ENCODE data around the gene GNG11.

Gene GNG11

DNA sequence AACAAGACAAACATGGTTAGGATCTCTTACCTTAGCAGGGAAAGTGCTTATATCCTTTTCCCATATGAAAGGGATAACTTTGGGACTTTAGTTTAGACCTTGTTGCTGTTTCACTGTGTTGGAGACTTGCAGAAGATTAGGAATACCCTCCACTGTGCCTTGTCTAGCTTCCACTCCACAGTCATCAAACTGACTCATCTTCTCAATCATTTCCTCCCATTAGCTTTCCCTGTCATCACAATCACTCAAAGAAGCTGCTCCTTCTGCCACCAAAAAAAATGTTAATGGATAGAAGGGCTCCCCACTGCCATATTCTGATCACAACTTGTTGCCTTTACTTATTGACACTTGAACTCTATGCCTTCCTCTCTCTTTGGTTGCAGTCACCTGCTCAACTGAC lies 16.8 kb downstream of the GNG11 start:
- 0 out of 2 replicates have a peak, but pooled peaks cover 2% of the 10 kb centered on the region for H3K9me3 ChIP-seq (ENCODE audit: control insufficient read depth, insufficient read depth, low read length)
- H4K20me1 ChIP-seq (ENCODE audit: control insufficient read depth, insufficient read depth, low read depth, low read length): no peaks in the 10 kb centered on the region
- H3K36me3 ChIP-seq (ENCODE audit: control insufficient read depth, low read length): no peaks in the 10 kb centered on the region
- no peak overlapping the region for H3K4me2 ChIP-seq (ENCODE audit: low read length)
- TF ChIP-seq, protein P1, sequence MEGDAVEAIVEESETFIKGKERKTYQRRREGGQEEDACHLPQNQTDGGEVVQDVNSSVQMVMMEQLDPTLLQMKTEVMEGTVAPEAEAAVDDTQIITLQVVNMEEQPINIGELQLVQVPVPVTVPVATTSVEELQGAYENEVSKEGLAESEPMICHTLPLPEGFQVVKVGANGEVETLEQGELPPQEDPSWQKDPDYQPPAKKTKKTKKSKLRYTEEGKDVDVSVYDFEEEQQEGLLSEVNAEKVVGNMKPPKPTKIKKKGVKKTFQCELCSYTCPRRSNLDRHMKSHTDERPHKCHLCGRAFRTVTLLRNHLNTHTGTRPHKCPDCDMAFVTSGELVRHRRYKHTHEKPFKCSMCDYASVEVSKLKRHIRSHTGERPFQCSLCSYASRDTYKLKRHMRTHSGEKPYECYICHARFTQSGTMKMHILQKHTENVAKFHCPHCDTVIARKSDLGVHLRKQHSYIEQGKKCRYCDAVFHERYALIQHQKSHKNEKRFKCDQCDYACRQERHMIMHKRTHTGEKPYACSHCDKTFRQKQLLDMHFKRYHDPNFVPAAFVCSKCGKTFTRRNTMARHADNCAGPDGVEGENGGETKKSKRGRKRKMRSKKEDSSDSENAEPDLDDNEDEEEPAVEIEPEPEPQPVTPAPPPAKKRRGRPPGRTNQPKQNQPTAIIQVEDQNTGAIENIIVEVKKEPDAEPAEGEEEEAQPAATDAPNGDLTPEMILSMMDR (IDR thresholded peaks at IDR 0.05; ENCODE audit: low read depth, low read length, poor library complexity, severe bottlenecking): no peak
- TF ChIP-seq EZH2phosphoT487 (IDR thresholded peaks at IDR 0.05; ENCODE audit: borderline replicate concordance, low read length): no peak
- no peaks in the 10 kb centered on the region for H3K27me3 ChIP-seq (ENCODE audit: control insufficient read depth, low read length)
- no peaks in the 10 kb centered on the region for H3K4me1 ChIP-seq (ENCODE audit: control insufficient read depth, low read length)
- no peak overlapping the region for H3K4me3 ChIP-seq (ENCODE audit: low read length)
- H3K27ac ChIP-seq (ENCODE audit: low read depth, low read length): no peak overlapping the region
- H3F3A ChIP-seq (ENCODE audit: control insufficient read depth, insufficient read depth): no peaks in the 10 kb centered on the region
- no peaks in the 10 kb centered on the region for H3K79me2 ChIP-seq (ENCODE audit: control insufficient read depth, low read length)
- H3K9me2 ChIP-seq (replicated peaks; ENCODE audit: control insufficient read depth, low read length): no peaks in the 10 kb centered on the region

DNA sequence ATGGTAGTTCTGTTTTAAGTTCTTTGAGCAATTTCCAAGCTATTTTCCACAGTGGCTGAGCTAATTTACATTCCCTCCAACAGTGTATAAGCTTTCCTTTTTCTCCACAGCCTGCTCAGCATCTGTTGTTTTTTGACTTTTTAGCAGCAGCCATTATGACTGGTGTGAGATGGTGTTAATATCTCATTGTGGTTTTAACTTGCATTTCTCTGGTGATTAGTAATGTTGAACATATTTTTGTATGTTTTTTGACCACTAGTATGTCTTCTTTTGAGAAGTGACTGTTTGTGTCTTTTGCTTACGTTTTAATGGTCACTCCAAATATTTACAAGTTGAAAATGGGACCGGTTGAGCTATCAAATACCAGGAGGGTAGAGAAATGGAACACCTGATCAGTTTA lies 20.4 kb downstream of the GNG11 start:
- Histone ChIP-seq H3K27ac (ENCODE audit: low read depth, low read length) (no peak overlapping the region), H3K4me3 (ENCODE audit: low read length) (no peak overlapping the region), H4K20me1 (ENCODE audit: control insufficient read depth, insufficient read depth, low read depth, low read length) (no peaks in the 10 kb centered on the region), H3K79me2 (ENCODE audit: control insufficient read depth, low read length) (no peaks in the 10 kb centered on the region), H3F3A (ENCODE audit: control insufficient read depth, insufficient read depth) (no peaks in the 10 kb centered on the region), H3K9me2 (replicated peaks; ENCODE audit: control insufficient read depth, low read length) (no peaks in the 10 kb centered on the region), H3K9me3 (ENCODE audit: control insufficient read depth, insufficient read depth, low read length) (0 out of 2 replicates have a peak, but pooled peaks cover 2% of the 10 kb centered on the region), H3K27me3 (ENCODE audit: control insufficient read depth, low read length) (no peaks in the 10 kb centered on the region), H3K4me2 (ENCODE audit: low read length) (no peak overlapping the region), H3K36me3 (ENCODE audit: control insufficient read depth, low read length) (no peaks in the 10 kb centered on the region), H3K4me1 (ENCODE audit: control insufficient read depth, low read length) (peaks cover 6% of the 10 kb centered on the region)
- TF ChIP-seq EZH2phosphoT487 (IDR thresholded peaks at IDR 0.05; ENCODE audit: borderline replicate concordance, low read length): no peak
- TF ChIP-seq, protein P1 (IDR thresholded peaks at IDR 0.05; ENCODE audit: low read depth, low read length, poor library complexity, severe bottlenecking): no peak

DNA sequence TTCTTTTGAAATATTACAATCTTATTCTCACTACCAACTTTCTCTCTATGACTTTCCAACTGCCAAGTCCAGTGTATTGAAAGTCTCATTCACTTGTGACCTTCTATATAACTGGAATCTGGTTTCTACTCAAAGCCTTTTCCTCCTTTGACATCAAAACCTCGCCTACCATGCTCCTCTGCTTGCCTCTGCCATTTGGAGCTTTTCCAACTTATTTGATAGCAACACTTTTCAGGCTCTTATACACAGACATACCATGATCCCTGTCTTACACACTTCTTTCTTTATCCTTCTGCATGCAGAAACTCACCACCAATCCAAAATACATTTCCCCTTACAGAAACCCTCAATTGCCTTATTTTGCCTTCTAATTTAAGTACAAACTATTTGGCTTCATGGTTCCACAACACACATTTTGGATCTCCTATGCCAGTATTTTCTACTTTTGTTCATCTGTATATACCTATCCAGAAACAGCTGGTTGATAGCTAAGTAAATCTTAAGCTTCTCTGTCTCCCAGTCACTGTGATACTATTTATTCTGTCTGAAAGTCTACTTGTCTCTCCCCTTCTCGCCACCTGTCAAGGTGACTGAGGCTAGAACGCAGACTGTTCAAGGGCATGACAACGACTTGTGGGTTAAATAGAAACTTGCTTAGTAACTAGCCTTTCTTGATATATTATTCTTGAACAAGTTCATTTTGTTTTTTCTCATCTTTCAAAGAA lies 22.4 kb downstream of the GNG11 start:
- H3K36me3 ChIP-seq (ENCODE audit: control insufficient read depth, low read length): no peaks in the 10 kb centered on the region
- H3K4me3 ChIP-seq (ENCODE audit: low read length): no peak overlapping the region
- no peaks in the 10 kb centered on the region for H3K79me2 ChIP-seq (ENCODE audit: control insufficient read depth, low read length)
- no peaks in the 10 kb centered on the region for H3F3A ChIP-seq (ENCODE audit: control insufficient read depth, insufficient read depth)
- H3K27me3 ChIP-seq (ENCODE audit: control insufficient read depth, low read length): no peaks in the 10 kb centered on the region
- H3K27ac ChIP-seq (ENCODE audit: low read depth, low read length): no peak overlapping the region
- no peak overlapping the region for H3K4me2 ChIP-seq (ENCODE audit: low read length)
- TF ChIP-seq, protein P1 (IDR thresholded peaks at IDR 0.05; ENCODE audit: low read depth, low read length, poor library complexity, severe bottlenecking): no peak
- TF ChIP-seq EZH2phosphoT487 (IDR thresholded peaks at IDR 0.05; ENCODE audit: borderline replicate concordance, low read length): no peak
- H3K9me2 ChIP-seq (replicated peaks; ENCODE audit: control insufficient read depth, low read length): no peaks in the 10 kb centered on the region
- 0 out of 2 replicates have a peak, but pooled peaks cover 2% of the 10 kb centered on the region for H3K9me3 ChIP-seq (ENCODE audit: control insufficient read depth, insufficient read depth, low read length)
- H4K20me1 ChIP-seq (ENCODE audit: control insufficient read depth, insufficient read depth, low read depth, low read length): no peaks in the 10 kb centered on the region
- peaks cover 6% of the 10 kb centered on the region for H3K4me1 ChIP-seq (ENCODE audit: control insufficient read depth, low read length)

All from DOHH2 (cell line).